GM12878 (cell line): Measurements from ENCODE around the gene SRCAP. TPM values are rescaled to one million over a fixed set of nuclear protein-coding genes. Genes with fewer than 3 reads are reported as not detected.

ENCODE experiments used
- ATAC-seq: fragments of 200-7000 bp; cut with Tn5 transposase; 3 replicates; pipeline ENCODE4 v1.9.1; 2020; ENCODE audit warnings: mild to moderate bottlenecking, moderate library complexity
- BruUV-seq: library from RNA; stranded (reverse); fragments of 400-500 nt; replicated peaks from 2 replicates; lab custom pipeline; 2021; lab: Mats Ljungman, UMichigan
- CTCF ChIA-PET: fragments of 300-600 bp; sonication (Branson Sonifier 250); formaldehyde crosslinking; extraction: SDS; loops from one replicate; lab custom pipeline; 2021; ENCODE audit warnings: inconsistent platforms; lab: Yijun Ruan, JAX
- POLR2A ChIA-PET: fragments of 350-600 bp; formaldehyde crosslinking; extraction: SDS; loops from one replicate; lab custom pipeline; 2021; ENCODE audit warnings: inconsistent platforms; lab: Charles Lee
- RAD21 ChIA-PET: fragments of 300-600 bp; sonication (Branson Sonifier 250); formaldehyde crosslinking; loops from one replicate; lab custom pipeline; 2023; ENCODE audit warnings: antibody characterized with exemption; ENCODE audit not compliant: unreplicated experiment; lab: Charles Lee
- SMC1A ChIA-PET: fragments of 300-600 bp; sonication (Branson Sonifier 250); formaldehyde crosslinking; loops from one replicate; lab custom pipeline; 2023; ENCODE audit not compliant: unreplicated experiment, uncharacterized antibody; lab: Charles Lee
- DNase-seq: peaks from one replicate; pipeline ENCODE4 v3.0.0-alpha.2; 2011; ENCODE audit warnings: low read depth, low spot score
- FAIRE-seq: peaks from 3 replicates; lab custom pipeline; 2011; peaks lifted over from hg19 to GRCh38; lab: Jason Lieb, UNC
- H2AFZ ChIP-seq: 2 replicates; pipeline ENCODE4 v1.6.0; 2011; ENCODE audit warnings: low read depth, low read length, control low read depth; ENCODE audit not compliant: control insufficient read depth
- H3K27ac ChIP-seq: 2 replicates; pipeline ENCODE4 v1.5.1; 2011; ENCODE audit warnings: control low read depth; ENCODE audit not compliant: control insufficient read depth, insufficient read depth
- H3K27me3 ChIP-seq, 2 experiments: replicated peaks in 1 of 2; 2 replicates each; pipeline versions ENCODE4 v1.6.0 to v1.6.1; 2011; ENCODE audit warnings: low read length in 1 of 2; ENCODE audit not compliant: control insufficient read depth in 2 of 2, insufficient read depth in 2 of 2
- H3K36me3 ChIP-seq, 2 experiments: 2 replicates each; pipeline ENCODE4 v1.5.1; 2011; ENCODE audit warnings: low read length in 1 of 2; ENCODE audit not compliant: control insufficient read depth in 2 of 2, insufficient read depth in 2 of 2
- H3K4me1 ChIP-seq: 2 replicates; pipeline ENCODE4 v1.6.1; 2011; ENCODE audit warnings: mild to moderate bottlenecking, low read length, moderate library complexity, mixed read lengths; ENCODE audit not compliant: control insufficient read depth, insufficient read depth
- H3K4me2 ChIP-seq: 2 replicates; pipeline ENCODE4 v1.6.0; 2011; ENCODE audit warnings: control low read depth; ENCODE audit not compliant: control insufficient read depth, insufficient read depth
- H3K4me3 ChIP-seq: fragments of 200-600 bp; sonication (generic); 2 replicates; pipeline ENCODE4 v1.5.1; 2016
- H3K79me2 ChIP-seq: 2 replicates; pipeline ENCODE4 v1.6.0; 2011; ENCODE audit warnings: low read length; ENCODE audit not compliant: control insufficient read depth, insufficient read depth
- H3K9ac ChIP-seq: 2 replicates; pipeline ENCODE4 v1.8.0; 2011; ENCODE audit warnings: low read length, control low read depth, mixed read lengths; ENCODE audit not compliant: control insufficient read depth, insufficient read depth
- H3K9me3 ChIP-seq: replicated peaks from 3 replicates; pipeline ENCODE4 v1.5.1; 2011; ENCODE audit warnings: mild to moderate bottlenecking, low read length; ENCODE audit not compliant: control insufficient read depth, insufficient read depth
- H4K20me1 ChIP-seq: 2 replicates; pipeline ENCODE4 v1.6.0; 2011; ENCODE audit not compliant: control insufficient read depth, insufficient read depth
- FOXK2 ChIP-seq: fragments of 450-650 bp; IDR thresholded peaks from 2 replicates; pipeline ENCODE4 v1.6.1; 2017; ENCODE audit warnings: mild to moderate bottlenecking, moderate library complexity
- NRF1 ChIP-seq: conservative IDR thresholded peaks from 2 replicates; pipeline ENCODE4 v1.6.1; 2011; ENCODE audit warnings: mild to moderate bottlenecking, low read depth, low read length, improper control_type of control experiment
- POLR2A ChIP-seq: IDR thresholded peaks from 2 replicates; pipeline ENCODE4 v1.6.1; 2011; ENCODE audit warnings: low read depth, mild to moderate bottlenecking, low read length
- RFX5 ChIP-seq: IDR thresholded peaks from 2 replicates; pipeline ENCODE4 v1.6.1; 2011; ENCODE audit warnings: low read depth, low read length, improper control_type of control experiment
- ZNF592 ChIP-seq: fragments of 450-650 bp; IDR thresholded peaks from 2 replicates; pipeline ENCODE4 v1.6.1; 2017; ENCODE audit warnings: mild to moderate bottlenecking, moderate library complexity
- WGBS: methylation state at CpG from one replicate; pipeline ENCODE4 v1.1.6; 2016; ENCODE audit warnings: low lambda C conversion rate; ENCODE audit not compliant: insufficient replicate concordance, insufficient coverage; ENCODE audit errors: missing lambda C conversion rate; 5-methylcytosine and 5-hydroxymethylcytosine counted together
- in situ Hi-C: fragments of 300-500 bp; cut with MboI; formaldehyde crosslinking; loops from 9 replicates; pipeline ENCODE4 v1.14.3; 2018; ENCODE audit warnings: mixed read lengths
- intact Hi-C: fragments of 100-400 bp; cut with micrococcal nuclease; formaldehyde crosslinking; loops from one replicate; pipeline ENCODE4 v1.14.2; 2022; ENCODE audit not compliant: unreplicated experiment
- polyA plus RNA-seq, 11 experiments: library from polyadenylated mRNA; depleted of rRNA in 4 of 11; unstranded in 6 of 11; stranded (reverse) in 5 of 11; fragments of >200 nt; fragmentation: Nextera tagmentation in 4 of 11; fragmentation: Illumina TruSeq in 1 of 11; extraction: Ambion mirVana in 4 of 11; extraction: Trizol in 1 of 11; gene quantifications; 1 replicate in 1 of 11; 2 replicates in 10 of 11; pipeline versions ENCODE4 v1.2.1 to v1.2.3, GENCODE V29; 2011 to 2016; ENCODE audit warnings: inconsistent platforms in 2 of 11, missing spikeins in 2 of 11, low read depth in 1 of 11
- total RNA-seq, 4 experiments: library from RNA; depleted of rRNA in 3 of 4; stranded (reverse); fragments of >200 nt in 3 of 4; fragmentation: Illumina TruSeq in 1 of 4; extraction: Trizol in 1 of 4; gene quantifications; 2 replicates each; pipeline versions ENCODE4 v1.2.1 to v1.2.3, GENCODE V29; 2013 to 2021

Gene SRCAP
- total and polyA plus RNA-seq, 10 of the 15 experiments (the other 5 are each of a cell fraction or from before 2014, with no cell fraction given): 0.24 to 58.4 (median 11.6) TPM

GRCh38 chr16:30720694-30721093 is 21.7 kb downstream of the SRCAP start:
- Histone ChIP-seq H3K27ac (no peak overlapping the region), H3K27me3 (no peaks in the 10 kb centered on the region), H2AFZ (no peak overlapping the region), H3K9me3 (no peaks in the 10 kb centered on the region), H3K9ac (no peak overlapping the region), H3K4me2 (no peak overlapping the region), H4K20me1 (no peaks in the 10 kb centered on the region), H3K4me1 (no peaks in the 10 kb centered on the region; the same call in 1 of the 2 replicates), H3K4me3 (no peak overlapping the region), H3K36me3 (peaks cover 56% of the 10 kb centered on the region in 2 experiments), H3K79me2 (no peaks in the 10 kb centered on the region; the same call in 1 of the 2 replicates)
- no peak for ATAC-seq
- no peak for FAIRE-seq
- TF ChIP-seq ZNF592 (no peak), POLR2A (0 out of 2 replicates have a peak, but pooled peaks have one; percentile 4), RFX5 (no peak), FOXK2 (no peak), NRF1 (no peak)
- in situ Hi-C loops: no loop called here
- ChIA-PET RAD21 (no interaction called here), CTCF (interaction anchor here (1.3 kb wide), 1 partner anchor 27 kb away, joined by 3 read pairs; the partner anchor contains the start of gene PHKG2), SMC1A (no interaction called here), POLR2A (no interaction called here)
- no TSS peak for BruUV-seq
- no peak for DNase-seq
- 85% methylated on average over 9 of the region's 9 CpGs for WGBS
- intact Hi-C loops: no loop called here
